Cerebellar nuclear complex (tissue), 1 donor: ENCODE data around the gene EYS.

Experiments
- DNase-seq, 2 experiments: peaks; one replicate each; lab custom pipeline; 2025; lab: John Stamatoyannopoulos, UW

Gene EYS

DNA sequence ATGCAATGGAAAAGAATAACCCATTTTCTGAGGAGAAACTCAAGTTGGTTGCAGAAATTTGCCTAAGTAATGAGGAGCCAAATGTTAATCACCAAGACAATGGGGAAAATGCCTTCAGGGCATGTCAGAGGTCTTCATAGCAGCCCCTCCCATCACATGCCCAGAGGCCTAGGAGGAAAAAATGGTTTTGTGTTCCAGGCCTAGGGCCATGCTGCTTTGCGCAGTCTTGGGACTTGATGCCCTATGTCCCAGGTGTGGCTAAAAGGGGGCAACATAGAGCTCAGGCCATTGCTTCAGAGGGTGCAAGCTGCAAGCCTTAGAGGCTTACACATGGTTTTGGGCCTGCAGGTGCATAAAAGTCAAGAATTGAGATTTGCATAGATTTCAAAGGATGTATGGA lies 485.9 kb downstream of the EYS start:
- DNase-seq: no peak

GRCh38 chr6:65202738-65203137 lies 504.3 kb downstream of the EYS start:
- no peak for DNase-seq

GRCh38 chr6:65199683-65200082 lies 507.3 kb downstream of the EYS start:
- no peak for DNase-seq

DNA sequence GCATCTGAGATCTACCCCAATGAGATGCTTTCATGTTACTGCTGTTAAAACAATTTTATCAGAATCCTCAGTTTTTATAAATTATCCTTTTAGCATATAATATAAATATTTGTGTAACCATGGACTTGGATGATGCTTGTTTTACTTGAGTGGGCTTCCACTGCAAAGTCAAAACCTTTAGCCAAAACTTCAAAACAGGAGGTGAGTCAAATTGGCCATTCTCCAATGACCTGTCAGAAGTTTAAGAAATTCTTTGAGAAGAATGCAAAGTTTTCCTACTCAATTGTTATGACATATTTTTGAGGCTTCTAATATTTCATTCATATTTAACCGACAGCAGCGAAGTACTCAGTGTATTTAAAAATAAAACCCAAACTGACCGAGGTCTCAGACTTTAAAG lies 507.9 kb downstream of the EYS start:
- DNase-seq: no peak

- no peak for DNase-seq
These were observed 515.6 kb downstream of the EYS start for GRCh38 chr6:65191471-65191870.

GRCh38 chr6:65189236-65189881 lies 517.7 kb downstream of the EYS start:
- no peak for DNase-seq

DNA sequence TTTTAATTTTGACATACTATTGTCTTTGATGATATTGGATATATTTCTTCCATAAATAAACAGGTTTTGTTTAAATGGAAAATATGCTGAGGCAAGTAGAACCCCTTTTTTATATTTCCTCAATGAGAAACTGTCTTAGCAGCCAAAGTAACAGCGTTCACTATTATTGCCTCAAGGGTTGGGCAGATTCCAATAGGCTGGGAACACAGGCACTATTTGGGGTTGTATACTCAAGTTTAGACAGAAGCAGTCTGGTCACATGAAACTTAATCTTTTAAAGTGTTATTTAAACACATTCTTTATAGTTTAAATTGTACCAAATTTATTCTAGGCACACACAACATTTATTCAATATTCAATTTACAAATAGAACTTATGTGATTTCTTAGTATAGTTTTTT lies 520.2 kb downstream of the EYS start:
- no peak for DNase-seq

GRCh38 chr6:65182681-65183080 lies 524.3 kb downstream of the EYS start:
- no peak for DNase-seq

DNA sequence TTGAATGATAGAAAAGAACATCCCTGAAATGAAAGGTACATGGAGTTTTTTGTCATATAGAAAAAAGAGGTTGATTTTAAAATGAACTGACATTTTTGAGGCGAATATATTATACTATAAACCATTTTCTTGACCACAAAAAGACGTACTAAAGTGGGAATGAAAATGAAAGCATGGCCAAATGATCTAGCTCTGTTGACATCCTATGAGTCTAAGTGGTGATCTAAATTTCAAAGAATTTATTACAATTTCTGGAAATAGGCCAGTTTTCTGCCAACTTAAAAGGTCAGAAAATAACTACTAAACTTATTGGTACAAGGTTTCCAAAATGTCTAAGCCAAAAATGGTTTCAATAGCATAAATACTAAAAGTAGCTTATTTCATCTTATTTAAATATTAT lies 536.8 kb downstream of the EYS start:
- DNase-seq: no peak

- DNase-seq: no peak
These were observed 545.4 kb downstream of the EYS start for GRCh38 chr6:65161661-65162060.

DNA sequence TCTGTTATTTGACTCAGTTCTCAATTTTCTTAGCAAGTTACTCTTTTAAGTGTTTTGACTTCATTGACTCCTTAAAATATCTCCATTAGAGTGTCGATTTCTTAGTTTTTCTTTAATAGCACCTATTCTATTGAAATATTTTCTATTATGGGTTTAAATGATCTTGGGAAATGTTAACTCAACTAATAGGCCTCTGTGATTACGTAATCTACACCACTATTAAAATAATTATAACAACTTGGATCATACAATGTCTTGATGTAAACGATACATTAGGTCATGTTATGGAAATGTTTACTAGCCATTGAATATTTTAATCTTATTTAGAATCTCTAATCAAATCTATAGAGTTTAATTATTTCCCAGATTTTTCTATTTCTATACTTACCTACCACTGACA lies 550.0 kb downstream of the EYS start:
- no peak for DNase-seq

- no peak for DNase-seq
These were observed 551.9 kb downstream of the EYS start for GRCh38 chr6:65155083-65155482.

DNA sequence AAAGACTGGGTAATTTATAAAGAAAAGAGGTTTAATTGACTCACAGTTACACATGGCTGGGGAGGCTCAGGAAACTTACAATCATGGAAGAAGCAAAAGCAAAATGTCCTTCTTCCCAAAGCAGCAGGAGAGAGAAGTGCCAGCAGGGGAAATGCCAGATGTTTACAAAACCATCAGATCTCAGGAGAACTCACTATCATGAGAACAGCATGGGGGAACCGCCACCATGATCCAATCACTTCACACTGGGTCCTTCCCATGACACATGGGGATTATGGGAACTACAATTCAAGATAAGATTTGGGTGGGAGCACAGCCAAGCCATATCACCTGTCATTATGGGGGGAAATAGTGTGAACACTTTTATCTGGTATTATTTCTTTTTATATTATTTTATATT lies 557.2 kb downstream of the EYS start:
- no peak for DNase-seq

GRCh38 chr6:65148839-65149238 lies 558.2 kb downstream of the EYS start:
- DNase-seq: no peak

DNA sequence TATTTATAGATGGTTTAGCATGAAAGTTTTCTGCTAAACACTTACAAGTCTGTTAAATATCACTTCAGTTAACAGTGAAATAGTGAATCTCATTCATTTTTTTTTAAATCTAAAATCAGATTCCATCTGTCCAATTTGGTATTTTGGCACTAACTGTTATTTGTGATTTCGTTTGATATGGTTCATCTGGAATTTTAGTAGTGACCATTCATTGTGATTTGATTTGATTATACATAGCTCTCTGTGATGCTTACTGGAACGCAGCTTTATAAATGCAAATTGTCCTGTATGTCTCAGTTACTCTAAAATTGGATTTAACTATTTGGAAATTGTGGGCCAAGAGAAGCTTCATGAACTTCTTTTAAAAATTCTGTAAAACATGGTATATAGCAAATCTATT lies 571.5 kb downstream of the EYS start:
- DNase-seq: no peak

GRCh38 chr6:65126667-65127066 lies 580.4 kb downstream of the EYS start:
- no peak for DNase-seq

- DNase-seq: no peak
These were observed 583.5 kb downstream of the EYS start for GRCh38 chr6:65123521-65123920.

- no peak for DNase-seq
These were observed 589.1 kb downstream of the EYS start for GRCh38 chr6:65117817-65118409.

DNA sequence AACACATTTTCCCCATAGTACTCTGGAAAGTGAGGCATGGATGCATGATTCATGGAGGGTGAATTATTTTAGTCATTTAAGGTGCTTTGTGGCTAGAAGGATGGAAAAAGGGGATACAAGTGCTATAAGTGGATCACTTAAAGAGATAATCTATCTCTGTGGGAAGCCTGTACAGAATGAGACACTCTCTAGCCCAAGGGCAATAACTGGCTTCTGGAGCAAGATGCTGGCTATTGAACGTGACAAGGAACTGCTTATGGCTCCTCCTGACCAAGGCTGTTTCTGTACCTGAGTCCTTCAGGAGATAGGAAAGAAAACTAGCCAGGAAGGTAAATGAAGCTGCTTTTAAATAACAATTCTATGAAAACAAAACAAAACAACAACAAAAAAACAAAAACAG lies 590.7 kb downstream of the EYS start:
- no peak for DNase-seq

DNA sequence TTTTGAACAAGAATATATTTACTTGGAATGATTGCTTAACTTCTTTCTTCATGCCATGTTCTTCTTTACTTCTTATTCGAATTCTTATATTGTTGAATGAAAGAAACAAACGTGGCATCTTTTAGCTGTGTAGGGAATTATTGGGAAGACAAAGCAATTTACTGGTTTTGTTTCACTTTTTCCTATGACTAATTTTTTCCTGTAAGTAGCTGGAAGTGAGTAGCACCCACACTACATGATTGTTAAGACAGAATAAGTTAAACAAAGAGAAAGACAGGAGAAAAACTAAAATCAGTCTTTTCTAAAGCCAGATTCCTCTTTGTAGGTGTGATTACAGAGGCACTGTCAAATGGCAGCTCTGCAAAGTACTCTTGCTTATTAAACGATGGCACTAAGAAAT lies 593.4 kb downstream of the EYS start:
- no peak for DNase-seq

DNA sequence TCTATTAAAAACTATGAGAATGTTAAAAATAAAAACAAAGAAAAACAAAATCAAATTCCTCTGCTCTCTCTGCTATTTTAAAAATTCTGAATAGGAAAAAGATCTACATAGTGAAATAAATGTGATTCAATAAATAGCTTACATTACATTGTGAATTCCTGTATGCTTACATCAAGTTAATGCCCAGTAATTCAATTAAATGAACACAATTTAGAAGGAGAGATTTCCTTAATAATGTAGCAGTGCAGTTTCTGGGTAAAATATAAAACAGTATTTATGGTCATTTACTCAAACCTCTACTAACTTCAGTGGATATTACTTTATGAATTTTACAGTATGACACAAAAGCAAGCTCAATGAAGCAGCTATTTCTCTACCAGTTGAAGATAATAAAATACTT lies 594.6 kb downstream of the EYS start:
- no peak for DNase-seq

DNA sequence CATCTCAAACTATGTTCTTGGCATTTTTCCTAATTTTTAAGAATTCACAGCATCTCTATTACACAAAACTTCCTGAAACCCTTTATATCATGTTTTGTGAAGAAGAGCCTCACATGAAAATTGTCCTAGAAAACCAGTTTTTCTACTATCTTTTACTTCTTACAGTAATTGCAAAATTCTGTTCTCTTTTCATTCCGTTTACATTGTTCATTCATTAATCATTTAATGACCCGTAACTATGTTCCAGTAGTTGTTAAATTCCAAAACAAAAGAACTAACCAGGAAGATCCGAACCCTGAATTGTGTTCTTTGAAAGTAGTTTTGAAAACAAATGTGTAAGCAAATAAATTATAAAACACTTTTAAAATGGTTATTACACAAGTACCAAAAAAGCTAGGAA lies 597.0 kb downstream of the EYS start:
- DNase-seq: no peak

GRCh38 chr6:65098349-65098748 lies 608.7 kb downstream of the EYS start:
- no peak for DNase-seq

- no peak for DNase-seq
These were observed 615.5 kb downstream of the EYS start for GRCh38 chr6:65091561-65091960.
